AG08395 (cell line): ENCODE results near the gene WDR47.
"Not testable (repeated sequence)": the region's sequence is repeated elsewhere in the genome, so short reads cannot be mapped to it uniquely, and the experiment has no call there.

Source experiments
- DNase-seq: peaks from one replicate; pipeline ENCODE4 v3.0.0; 2012; ENCODE audit warnings: mixed read lengths, low spot score

WDR47 gene

GRCh38 chr1:109052145-109052544 lies 10.2 kb upstream of the WDR47 start:
- DNase-seq = not testable (repeated sequence)

DNA sequence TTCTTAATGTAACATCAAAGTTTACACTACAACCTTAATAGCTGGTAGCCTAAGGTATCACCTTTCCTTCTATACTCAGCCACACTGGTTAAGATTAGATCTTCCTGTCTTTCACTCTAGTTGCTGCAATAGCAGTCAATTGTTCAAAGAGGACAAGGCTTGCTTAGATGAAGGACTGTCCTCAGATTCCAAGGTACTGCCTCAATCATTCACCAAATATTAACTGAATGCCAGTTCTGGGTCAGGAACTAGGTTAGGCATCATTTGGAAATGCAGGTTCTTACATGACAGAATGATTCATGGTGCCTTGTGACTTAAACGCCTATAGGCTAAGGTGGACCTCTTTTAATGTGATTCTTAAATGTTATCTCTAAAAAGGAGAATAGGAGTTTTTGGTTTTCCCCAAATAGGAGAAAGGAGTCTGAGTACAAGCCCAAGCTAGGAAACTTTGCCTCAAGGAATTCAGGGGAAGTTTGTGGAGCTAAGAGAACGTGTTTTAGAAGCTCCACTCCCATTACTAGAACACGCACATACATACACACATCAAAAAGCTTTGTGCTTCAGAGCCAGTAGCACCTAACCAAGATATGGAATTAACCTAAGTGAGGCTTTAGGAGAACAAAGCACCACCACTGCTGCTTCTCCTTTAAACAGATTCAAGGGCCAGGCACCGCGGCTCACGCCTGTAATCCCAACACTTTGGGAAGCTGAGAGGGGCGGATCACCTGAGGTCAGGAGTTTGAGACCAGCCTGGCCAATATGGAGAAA lies 8.5 kb upstream of the WDR47 start:
- no peak for DNase-seq

DNA sequence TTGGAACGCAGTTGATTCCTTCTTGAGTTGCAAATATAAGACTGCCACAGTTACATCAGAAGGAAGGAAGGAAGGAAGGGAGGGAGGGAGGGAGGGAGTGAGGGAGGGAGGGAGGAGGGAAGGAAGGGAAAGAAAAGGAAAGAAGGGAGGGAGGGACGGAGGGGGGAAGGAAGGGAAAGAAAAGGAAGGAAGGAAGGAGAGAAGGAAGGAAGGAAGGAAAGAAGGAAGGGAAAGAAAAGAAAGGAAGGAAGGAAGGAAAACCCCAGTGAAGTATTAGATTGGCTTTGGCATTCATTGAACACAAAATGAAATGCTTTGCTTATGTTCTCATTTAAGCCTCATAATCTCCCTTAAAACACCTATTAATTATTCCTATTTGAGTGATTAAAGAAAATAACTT lies 6.4 kb upstream of the WDR47 start:
- DNase-seq = no peak

DNA sequence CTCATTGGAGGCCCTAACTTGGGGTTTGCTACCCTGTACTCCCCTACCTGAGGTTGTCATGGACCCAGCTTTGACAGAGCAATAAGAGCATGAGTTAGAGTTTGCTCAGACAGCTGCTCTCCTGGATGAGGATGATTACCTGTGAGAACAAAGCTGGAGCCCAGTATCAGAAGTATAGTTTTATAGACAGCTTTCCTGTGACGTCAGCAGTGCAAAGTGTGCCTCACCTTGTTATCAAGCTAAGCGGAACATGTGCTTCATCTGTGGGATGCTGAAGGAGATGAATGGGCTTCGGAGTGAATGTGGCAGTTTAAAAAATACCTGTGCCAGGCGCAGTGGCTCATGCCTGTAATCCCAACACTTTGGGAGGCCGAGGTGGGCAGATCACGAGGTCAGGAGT lies 5.4 kb upstream of the WDR47 start:
- no peak for DNase-seq

GRCh38 chr1:109046671-109047070 lies 4.8 kb upstream of the WDR47 start:
- no peak for DNase-seq

GRCh38 chr1:109045595-109045994 lies 3.7 kb upstream of the WDR47 start:
- DNase-seq = no peak

- DNase-seq = peak; percentile 12
Measured at GRCh38 chr1:109040989-109041620, 797 bp downstream of the WDR47 start.

DNA sequence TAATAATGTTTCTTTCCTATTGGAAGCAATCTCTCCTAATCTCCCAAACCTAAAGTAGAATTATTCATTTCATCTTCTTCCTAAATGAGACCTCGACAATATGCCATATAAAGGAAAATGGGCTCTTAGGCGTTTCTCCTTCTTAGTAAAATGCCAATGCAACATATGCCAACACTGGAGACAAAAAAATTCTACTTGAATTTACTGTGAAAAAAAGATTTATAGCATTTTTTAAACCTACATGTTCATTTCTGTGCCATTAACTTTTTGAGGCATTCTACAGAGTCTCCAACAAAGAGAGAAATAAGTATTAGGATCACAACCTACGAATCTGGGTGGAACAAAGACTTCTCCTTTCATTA lies 1.3 kb downstream of the WDR47 start:
- DNase-seq = no peak

DNA sequence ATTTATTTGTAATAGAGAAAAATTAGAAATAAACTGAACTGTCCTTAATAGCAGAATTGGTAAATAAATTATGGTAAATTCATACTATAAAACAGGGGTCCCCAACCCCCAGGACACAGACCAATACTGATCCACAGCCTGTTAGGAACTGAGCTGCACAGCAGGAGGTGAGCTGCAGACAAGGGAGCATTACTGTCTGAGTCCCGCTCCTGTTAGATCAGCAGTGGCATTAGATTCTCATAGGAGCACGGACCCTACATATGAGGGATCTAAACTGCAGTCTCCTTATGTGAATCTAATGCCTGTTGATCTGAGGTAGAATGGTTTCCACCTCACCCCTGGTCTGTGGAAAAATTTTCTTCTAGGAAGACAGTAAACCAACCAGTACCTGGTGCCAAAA lies 7.5 kb downstream of the WDR47 start:
- no peak for DNase-seq

DNA sequence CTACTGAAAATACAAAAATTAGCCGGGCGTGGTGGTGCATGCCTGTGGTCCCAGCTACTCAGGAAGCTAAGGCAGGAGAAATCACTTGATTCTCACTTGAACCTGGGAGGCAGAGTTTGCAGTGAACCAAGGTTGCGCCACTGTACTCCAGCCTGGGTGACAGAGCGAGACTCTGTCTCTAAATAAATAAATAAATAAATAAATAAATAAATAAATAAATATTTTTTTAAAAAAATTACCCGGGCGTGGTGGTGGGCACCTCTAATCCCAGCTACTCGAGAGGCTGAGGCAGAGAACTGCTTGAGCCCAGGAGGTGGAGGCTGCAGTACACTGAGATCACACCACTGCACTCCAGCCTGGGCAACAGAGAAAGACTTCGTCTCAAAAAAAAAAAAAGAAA lies 12.4 kb downstream of the WDR47 start:
- not testable (repeated sequence) for DNase-seq

- no peak for DNase-seq
Measured at GRCh38 chr1:109027841-109028240, 14.1 kb downstream of the WDR47 start.

DNA sequence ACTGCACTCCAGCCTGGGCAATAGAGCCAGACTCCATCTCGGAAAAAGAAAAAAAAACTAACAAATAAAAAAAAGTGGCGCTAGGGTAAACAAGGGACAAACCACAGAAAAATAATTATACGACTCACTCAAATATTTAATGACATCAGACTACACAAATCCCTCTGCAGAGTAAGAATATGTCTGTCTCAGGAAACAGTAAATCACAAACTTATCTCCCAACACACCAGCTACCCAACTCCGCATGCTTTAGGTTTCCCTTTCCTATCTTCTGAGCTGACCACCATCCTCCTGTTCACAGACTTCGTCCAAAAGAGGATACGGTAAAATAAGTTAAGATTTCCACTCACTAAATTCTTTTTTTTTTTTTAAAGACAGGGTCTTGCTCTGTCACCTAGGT lies 16.2 kb downstream of the WDR47 start:
- no peak for DNase-seq

DNA sequence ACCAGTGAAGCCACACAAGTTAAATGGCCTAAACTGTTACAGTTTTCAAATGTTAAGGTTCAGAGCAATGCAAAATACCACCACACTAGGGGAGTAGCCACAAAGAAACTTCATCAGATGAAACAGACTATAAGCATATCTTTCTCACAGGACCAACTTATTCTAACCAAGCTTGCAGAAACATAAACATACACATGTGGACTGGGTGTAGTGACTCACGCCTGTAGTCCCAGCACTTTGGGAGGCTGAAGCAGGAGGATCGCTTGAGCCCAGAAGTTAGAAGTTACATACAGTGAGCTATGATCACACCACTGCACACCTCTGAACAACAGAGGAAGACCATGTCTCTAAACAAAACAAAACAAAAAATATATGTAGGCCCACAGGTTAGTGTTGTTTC lies 17.3 kb downstream of the WDR47 start:
- no peak for DNase-seq

GRCh38 chr1:109020693-109021257 lies 21.1 kb downstream of the WDR47 start:
- DNase-seq = no peak

GRCh38 chr1:109017719-109018118 lies 24.2 kb downstream of the WDR47 start:
- not testable (repeated sequence) for DNase-seq

GRCh38 chr1:109017134-109017533 lies 24.8 kb downstream of the WDR47 start:
- DNase-seq = no peak

GRCh38 chr1:109011335-109011734 lies 30.6 kb downstream of the WDR47 start:
- no peak for DNase-seq

- DNase-seq = not testable (repeated sequence)
Measured at GRCh38 chr1:108996622-108997021, 45.3 kb downstream of the WDR47 start.

DNA sequence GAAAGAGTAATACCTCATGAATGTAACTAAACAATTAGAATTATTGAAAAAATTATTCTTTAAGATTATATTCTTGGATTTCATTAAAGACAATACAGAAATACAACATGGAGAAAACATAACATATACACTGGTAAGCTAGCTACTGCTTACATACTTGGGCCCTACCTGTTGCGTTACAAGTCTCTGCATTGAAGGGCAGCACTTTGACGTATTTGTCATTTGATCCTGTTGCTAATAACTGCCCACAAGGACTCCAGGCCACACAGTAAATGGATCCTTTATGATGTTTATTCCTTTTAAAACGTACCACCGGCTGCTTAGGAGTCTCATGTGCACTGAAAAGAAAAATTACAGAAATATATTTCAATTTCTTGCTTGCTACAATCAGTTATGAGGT lies 58.8 kb downstream of the WDR47 start:
- no peak for DNase-seq

GRCh38 chr1:108976658-108977057 lies 65.2 kb downstream of the WDR47 start:
- no peak for DNase-seq

DNA sequence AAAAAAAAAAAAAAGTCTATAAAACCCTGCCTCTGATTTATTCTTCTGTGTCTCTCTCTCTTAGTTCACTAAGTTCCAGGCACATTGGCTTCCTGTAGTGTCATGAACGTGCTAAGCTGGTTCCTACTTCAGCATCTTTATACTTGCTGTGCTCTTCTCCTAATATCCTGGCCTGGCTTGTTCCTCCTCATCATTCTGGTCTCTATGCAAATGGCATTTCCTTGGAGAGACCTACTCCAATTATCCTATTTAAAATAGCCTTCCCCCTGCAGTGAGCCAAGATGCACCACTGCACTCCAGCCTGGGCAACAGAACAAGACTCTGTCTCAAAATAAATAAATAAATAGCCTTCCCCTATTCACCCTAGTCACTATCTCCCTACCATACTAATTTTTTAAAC lies 69.0 kb downstream of the WDR47 start:
- no peak for DNase-seq

DNA sequence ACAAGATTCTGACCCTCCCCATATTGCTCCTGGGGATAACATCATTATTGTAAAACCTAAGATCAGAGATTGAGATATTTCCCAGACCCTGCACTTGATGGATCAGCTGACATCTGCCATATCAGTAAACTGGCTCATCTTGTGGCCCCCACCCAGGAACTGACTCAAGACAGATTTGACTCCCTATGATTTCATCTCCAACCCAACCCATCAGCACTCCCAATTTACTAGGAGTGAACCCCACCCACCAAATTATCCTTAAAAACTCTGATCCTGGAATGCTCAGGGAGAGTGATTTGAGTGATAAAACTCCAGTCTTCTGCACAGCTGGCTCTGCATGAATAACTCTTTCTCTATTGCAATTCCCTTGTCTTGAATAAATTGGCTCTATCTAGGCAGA lies 72.6 kb downstream of the WDR47 start:
- no peak for DNase-seq

GRCh38 chr1:108963052-108963686 lies 78.7 kb downstream of the WDR47 start, which contains the start of gene CLCC1:
Gene CLCC1, minus strand, starts transcription at chr1:108963484. Its CDS starts 13,047 bp downstream, at chr1:108950437.
- DNase-seq = peak; percentile 97
